Measurements from ENCODE around the gene POLDIP3.
"Not testable (repeated sequence)": the region's sequence is repeated elsewhere in the genome, so short reads cannot be mapped to it uniquely, and the experiment has no call there.

POLDIP3 gene

GRCh38 chr22:42617155-42617983 lies 2.7 kb upstream of the POLDIP3 start:
- Histone ChIP-seq H3K36me3 (ENCODE audit: insufficient read depth, low read length) (no peaks in the 10 kb centered on the region), H3K4me1 (ENCODE audit: insufficient read depth, low read length) (peaks cover 13% of the 10 kb centered on the region; the same call in 1 of the 2 replicates), H3K9ac (ENCODE audit: low read depth, low read length) (no peak overlapping the region; the same call in 1 of the 2 replicates), H3K9me3 (ENCODE audit: control insufficient read depth, insufficient read depth, low read length) (no peaks in the 10 kb centered on the region)

- not testable (repeated sequence) for H3K9me3 ChIP-seq (ENCODE audit: control insufficient read depth, insufficient read depth, low read length); H3K36me3 ChIP-seq (ENCODE audit: insufficient read depth, low read length)
- Histone ChIP-seq H3K4me1 (ENCODE audit: insufficient read depth, low read length) (peaks cover 17% of the 10 kb centered on the region; the same call in 1 of the 2 replicates), H3K9ac (ENCODE audit: low read depth, low read length) (peak overlapping the region; percentile 93; the same call in 1 of the 2 replicates)
These were observed 1.1 kb upstream of the POLDIP3 start for GRCh38 chr22:42615860-42616175.

- Histone ChIP-seq H3K9me3 (ENCODE audit: control insufficient read depth, insufficient read depth, low read length) (no peaks in the 10 kb centered on the region), H3K36me3 (ENCODE audit: insufficient read depth, low read length) (0 out of 2 replicates have a peak, but pooled peaks cover 3% of the 10 kb centered on the region), H3K9ac (ENCODE audit: low read depth, low read length) (peak overlapping the region; percentile 93), H3K4me1 (ENCODE audit: insufficient read depth, low read length) (peaks cover 22% of the 10 kb centered on the region; the same call in 1 of the 2 replicates)
These were observed 593 bp upstream of the POLDIP3 start for GRCh38 chr22:42615092-42615859.

GRCh38 chr22:42613872-42614301 lies 796 bp downstream of the POLDIP3 start:
- H3K9me3 ChIP-seq (ENCODE audit: control insufficient read depth, insufficient read depth, low read length): no peaks in the 10 kb centered on the region
- peaks cover 26% of the 10 kb centered on the region; the same call in 1 of the 2 replicates for H3K4me1 ChIP-seq (ENCODE audit: insufficient read depth, low read length)
- H3K36me3 ChIP-seq (ENCODE audit: insufficient read depth, low read length): 0 out of 2 replicates have a peak, but pooled peaks cover 3% of the 10 kb centered on the region
- peak overlapping the region; percentile 93 for H3K9ac ChIP-seq (ENCODE audit: low read depth, low read length)

- Histone ChIP-seq H3K4me1 (ENCODE audit: insufficient read depth, low read length) (peaks cover 24% of the 10 kb centered on the region; the same call in 1 of the 2 replicates), H3K9me3 (ENCODE audit: control insufficient read depth, insufficient read depth, low read length) (no peaks in the 10 kb centered on the region), H3K36me3 (ENCODE audit: insufficient read depth, low read length) (0 out of 2 replicates have a peak, but pooled peaks cover 3% of the 10 kb centered on the region), H3K9ac (ENCODE audit: low read depth, low read length) (no peak overlapping the region)
These were observed 2.3 kb downstream of the POLDIP3 start for GRCh38 chr22:42612336-42612735.

GRCh38 chr22:42611051-42611450 lies 3.6 kb downstream of the POLDIP3 start:
- H3K36me3 ChIP-seq (ENCODE audit: insufficient read depth, low read length): 0 out of 2 replicates have a peak, but pooled peaks cover 3% of the 10 kb centered on the region
- no peaks in the 10 kb centered on the region for H3K9me3 ChIP-seq (ENCODE audit: control insufficient read depth, insufficient read depth, low read length)
- peaks cover 22% of the 10 kb centered on the region; the same call in 1 of the 2 replicates for H3K4me1 ChIP-seq (ENCODE audit: insufficient read depth, low read length)
- H3K9ac ChIP-seq (ENCODE audit: low read depth, low read length): no peak overlapping the region

GRCh38 chr22:42610186-42610585 lies 4.5 kb downstream of the POLDIP3 start:
- H3K9me3 ChIP-seq (ENCODE audit: control insufficient read depth, insufficient read depth, low read length): no peaks in the 10 kb centered on the region
- peaks cover 19% of the 10 kb centered on the region; the same call in 1 of the 2 replicates for H3K4me1 ChIP-seq (ENCODE audit: insufficient read depth, low read length)
- 0 out of 2 replicates have a peak, but pooled peaks cover 3% of the 10 kb centered on the region for H3K36me3 ChIP-seq (ENCODE audit: insufficient read depth, low read length)
- no peak overlapping the region for H3K9ac ChIP-seq (ENCODE audit: low read depth, low read length)

GRCh38 chr22:42608823-42609361 lies 5.8 kb downstream of the POLDIP3 start:
- Histone ChIP-seq H3K9me3 (ENCODE audit: control insufficient read depth, insufficient read depth, low read length) (no peaks in the 10 kb centered on the region), H3K36me3 (ENCODE audit: insufficient read depth, low read length) (peaks cover 9% of the 10 kb centered on the region), H3K4me1 (ENCODE audit: insufficient read depth, low read length) (peaks cover 19% of the 10 kb centered on the region; the same call in 1 of the 2 replicates), H3K9ac (ENCODE audit: low read depth, low read length) (no peak overlapping the region)

GRCh38 chr22:42608136-42608822 lies 6.4 kb downstream of the POLDIP3 start:
- Histone ChIP-seq H3K4me1 (ENCODE audit: insufficient read depth, low read length) (peaks cover 19% of the 10 kb centered on the region; the same call in 1 of the 2 replicates), H3K9me3 (ENCODE audit: control insufficient read depth, insufficient read depth, low read length) (no peaks in the 10 kb centered on the region), H3K36me3 (ENCODE audit: insufficient read depth, low read length) (peaks cover 11% of the 10 kb centered on the region), H3K9ac (ENCODE audit: low read depth, low read length) (no peak overlapping the region)

- H3K9me3 ChIP-seq (ENCODE audit: control insufficient read depth, insufficient read depth, low read length); H3K9ac ChIP-seq (ENCODE audit: low read depth, low read length): not testable (repeated sequence)
- H3K4me1 ChIP-seq (ENCODE audit: insufficient read depth, low read length): peaks cover 17% of the 10 kb centered on the region; the same call in 1 of the 2 replicates
- H3K36me3 ChIP-seq (ENCODE audit: insufficient read depth, low read length): peaks cover 17% of the 10 kb centered on the region
These were observed 7.0 kb downstream of the POLDIP3 start for GRCh38 chr22:42607641-42608040.

- H3K9ac ChIP-seq (ENCODE audit: low read depth, low read length): no peak overlapping the region
- peaks cover 8% of the 10 kb centered on the region; the same call in 1 of the 2 replicates for H3K4me1 ChIP-seq (ENCODE audit: insufficient read depth, low read length)
- H3K36me3 ChIP-seq (ENCODE audit: insufficient read depth, low read length): peaks cover 25% of the 10 kb centered on the region
- no peaks in the 10 kb centered on the region for H3K9me3 ChIP-seq (ENCODE audit: control insufficient read depth, insufficient read depth, low read length)
These were observed 10.3 kb downstream of the POLDIP3 start for GRCh38 chr22:42604403-42604802.

- H3K9ac ChIP-seq (ENCODE audit: low read depth, low read length): no peak overlapping the region
- H3K9me3 ChIP-seq (ENCODE audit: control insufficient read depth, insufficient read depth, low read length): no peaks in the 10 kb centered on the region
- H3K4me1 ChIP-seq (ENCODE audit: insufficient read depth, low read length): no peaks in the 10 kb centered on the region
- peaks cover 32% of the 10 kb centered on the region for H3K36me3 ChIP-seq (ENCODE audit: insufficient read depth, low read length)
These were observed 11.3 kb downstream of the POLDIP3 start for GRCh38 chr22:42603427-42603826.

GRCh38 chr22:42602470-42602869 lies 12.2 kb downstream of the POLDIP3 start:
- H3K36me3 ChIP-seq (ENCODE audit: insufficient read depth, low read length): peaks cover 33% of the 10 kb centered on the region
- H3K9ac ChIP-seq (ENCODE audit: low read depth, low read length): no peak overlapping the region
- no peaks in the 10 kb centered on the region for H3K4me1 ChIP-seq (ENCODE audit: insufficient read depth, low read length)
- no peaks in the 10 kb centered on the region for H3K9me3 ChIP-seq (ENCODE audit: control insufficient read depth, insufficient read depth, low read length)

All from ES-I3 (cell line).